Natural killer cell treated with Interleukin-12 subunit alpha and Interleukin-12 subunit beta and Interleukin-15 and Interleukin-18, amount 100 ng/mL, for 72 hours (primary cell): ENCODE measurements around the gene TRMT2A. TPM values are rescaled to one million over a fixed set of nuclear protein-coding genes. Genes with fewer than 3 reads are reported as not detected.

Experiments
- ATAC-seq, 2 donors: fragments of 150-1000 bp; cut with Tn5 transposase in 1 of 2; sonication (Bioruptor Pico), chemical (Tn5 transposase) in 1 of 2; 2 replicates each; pipeline ENCODE4 v1.10.0; 2021
- DNase-seq: peaks from one replicate; pipeline ENCODE4 v3.0.0; 2022; ENCODE audit warnings: low spot score
- H3K27ac Mint-ChIP-seq, 2 donors: 1 replicate in 1 of 2; 2 replicates in 1 of 2; pipeline ENCODE4 v1.8.0; 2022; ENCODE audit warnings: mixed read lengths in 2 of 2, mild to moderate bottlenecking in 1 of 2, moderate library complexity in 1 of 2
- H3K27me3 Mint-ChIP-seq, 2 donors: 1 replicate in 1 of 2; 2 replicates in 1 of 2; pipeline ENCODE4 v1.8.0; 2022; ENCODE audit warnings: mixed read lengths in 2 of 2
- H3K36me3 Mint-ChIP-seq: one replicate; pipeline ENCODE4 v1.8.0; 2022; ENCODE audit warnings: mixed read lengths
- H3K4me1 Mint-ChIP-seq, 2 donors: 1 replicate in 1 of 2; 2 replicates in 1 of 2; pipeline ENCODE4 v1.8.0; 2022; ENCODE audit warnings: low read depth in 2 of 2, mixed read lengths in 2 of 2, mild to moderate bottlenecking in 1 of 2
- H3K4me3 Mint-ChIP-seq: one replicate; pipeline ENCODE4 v1.8.0; 2022; ENCODE audit warnings: mixed read lengths
- H3K9me3 Mint-ChIP-seq: 2 replicates; pipeline ENCODE4 v1.8.0; 2022; ENCODE audit warnings: mixed read lengths
- total RNA-seq, 2 donors: library from RNA; stranded (reverse); gene quantifications; one replicate each; pipeline ENCODE4 v1.2.3, GENCODE V29; 2022

TRMT2A gene
- total RNA-seq, 2 donors from 2014 or later: 107 to 166 TPM

DNA sequence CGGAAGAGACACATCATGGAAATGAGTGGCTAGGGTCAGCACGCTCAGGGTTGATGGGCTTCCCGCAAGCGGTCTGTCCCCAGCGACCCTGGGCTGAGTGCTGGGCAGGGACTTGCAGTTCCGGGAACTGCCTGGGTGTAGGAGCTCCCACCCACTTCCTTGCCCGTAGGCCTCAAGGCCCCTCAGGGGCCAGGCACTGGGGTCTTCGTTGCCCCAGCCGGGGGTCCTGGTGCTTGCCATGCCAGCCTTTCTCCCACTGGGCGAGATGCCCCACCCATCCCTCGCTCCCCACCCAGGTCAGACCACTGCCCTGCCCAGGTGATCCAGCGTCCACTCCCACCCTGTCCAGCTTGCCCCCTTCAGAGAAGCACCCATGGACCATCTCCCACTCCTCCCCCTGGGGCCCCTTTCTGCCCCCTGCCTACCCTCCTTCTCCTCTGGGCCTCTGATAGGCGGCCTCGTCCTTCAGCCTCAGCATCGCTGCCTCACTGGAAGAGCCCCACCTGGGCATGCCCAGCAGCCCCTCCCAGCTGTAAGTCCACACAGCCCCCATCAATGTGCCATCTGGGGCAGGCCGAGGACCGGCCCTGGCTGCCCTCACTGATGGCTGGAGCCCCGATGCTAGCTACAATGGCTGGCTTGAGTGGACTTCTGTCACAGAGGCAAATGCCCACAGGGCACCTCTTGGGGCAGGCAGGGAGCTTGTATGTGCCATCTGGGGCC, 54.8 kb downstream of the TRMT2A start:
- Mint-ChIP-seq H3K27ac (no peak overlapping the region), H3K4me3 (no peak overlapping the region), H3K9me3 (no peaks in the 10 kb centered on the region), H3K27me3 (no peaks in the 10 kb centered on the region), H3K4me1 (peaks cover 18 to 24% of the 10 kb centered on the region in 2 donors), H3K36me3 (no peaks in the 10 kb centered on the region)
- ATAC-seq (no peak), DNase-seq (no peak)

Other genes with a start within 250 kb of the TRMT2A start
- 100 to 1,000 TPM; 141 to 223 TPM for gene COMT, start 175.5 kb downstream of the TRMT2A start, total RNA-seq
- 10 to 100 TPM; 29.9 to 34.3 TPM for gene TXNRD2, start 175.4 kb downstream of the TRMT2A start, total RNA-seq
- gene ARVCF, start 100.4 kb downstream of the TRMT2A start, total RNA-seq: 1 to 10 TPM; 3.7 to 3.8 TPM
- gene TANGO2, start 96.1 kb downstream of the TRMT2A start, total RNA-seq: 10 to 100 TPM; 50.5 to 61.6 TPM
- 10 to 100 TPM; 60.1 to 89.5 TPM for gene DGCR8, start 37.0 kb downstream of the TRMT2A start, total RNA-seq
- 100 to 1,000 TPM; 236 to 499 TPM for gene RANBP1, start 1.1 kb downstream of the TRMT2A start, total RNA-seq
- 100 to 1,000 TPM in 1 of 2 donors, 10 to 100 TPM in 1; 53.9 to 124 TPM for gene ZDHHC8, start 14.6 kb upstream of the TRMT2A start, total RNA-seq
- gene CCDC188, start 33.8 kb upstream of the TRMT2A start, total RNA-seq: under 1 TPM in 1 of 2 donors, not detected in 1; 0.36 TPM
- gene RTN4R, start 151.1 kb upstream of the TRMT2A start, total RNA-seq: under 1 TPM; 0.48 to 0.78 TPM
- 10 to 100 TPM; 18.7 to 27.2 TPM for gene DGCR6L, start 202.8 kb upstream of the TRMT2A start, total RNA-seq